HepG2 (cell line): ENCODE data around the gene JAK2. TPM values are rescaled to one million over a fixed set of nuclear protein-coding genes. Genes with fewer than 3 reads are reported as not detected.
A peak's percentile ranks its signal among the peaks of the same experiment; 100 is the strongest.

ENCODE experiments used
- DR1 ChIP-seq: sonication (generic); formaldehyde crosslinking; IDR thresholded peaks from 2 replicates; pipeline ENCODE4 v1.8.0; 2021; ENCODE audit warnings: mild to moderate bottlenecking, missing genetic modification reagents, inconsistent platforms
- EEA1 ChIP-seq: sonication (generic); formaldehyde crosslinking; IDR thresholded peaks from 2 replicates; pipeline ENCODE4 v1.5.1; 2020; ENCODE audit warnings: mild to moderate bottlenecking, missing genetic modification reagents, borderline replicate concordance
- MAFF ChIP-seq: IDR thresholded peaks from 2 replicates; pipeline ENCODE4 v1.6.1; 2011; ENCODE audit warnings: low read depth, low read length, improper control_type of control experiment
- NCOA2 ChIP-seq: sonication (generic); formaldehyde crosslinking; IDR thresholded peaks from 2 replicates; pipeline ENCODE4 v1.8.0; 2022; ENCODE audit warnings: inconsistent platforms
- NCOR1 ChIP-seq: fragments of 200-600 bp; sonication (generic); IDR thresholded peaks from 2 replicates; pipeline ENCODE4 v1.7.0; 2017; ENCODE audit warnings: antibody characterized with exemption, low read length, borderline replicate concordance
- NFKB2 ChIP-seq: sonication (generic); formaldehyde crosslinking; IDR thresholded peaks from 2 replicates; pipeline ENCODE4 v1.4.0; 2020; ENCODE audit warnings: missing genetic modification reagents, borderline replicate concordance
- RARG ChIP-seq: sonication (generic); formaldehyde crosslinking; IDR thresholded peaks from 2 replicates; pipeline ENCODE4 v1.4.0; 2020; ENCODE audit warnings: low read depth, mild to moderate bottlenecking, missing genetic modification reagents
- SNAPC2 ChIP-seq: sonication (generic); formaldehyde crosslinking; IDR thresholded peaks from 2 replicates; pipeline ENCODE4 v1.8.1; 2022; ENCODE audit warnings: mild to moderate bottlenecking, missing genetic modification reagents
- TCF7 ChIP-seq: sonication (generic); IDR thresholded peaks from 2 replicates; pipeline ENCODE4 v1.6.1; 2016; ENCODE audit warnings: antibody characterized with exemption, low read depth
- ZBTB38 ChIP-seq: sonication (generic); formaldehyde crosslinking; IDR thresholded peaks from 2 replicates; pipeline ENCODE4 v1.5.1; 2020; ENCODE audit warnings: mild to moderate bottlenecking, missing genetic modification reagents
- ZNF251 ChIP-seq: sonication (generic); formaldehyde crosslinking; IDR thresholded peaks from 2 replicates; pipeline ENCODE4 v1.9.0; 2021; ENCODE audit warnings: mild to moderate bottlenecking, missing genetic modification reagents
- ZNF274 ChIP-seq: sonication (generic); formaldehyde crosslinking; IDR thresholded peaks from 2 replicates; pipeline ENCODE4 v1.5.1; 2020; ENCODE audit warnings: mild to moderate bottlenecking, missing genetic modification reagents
- ZNF367 ChIP-seq: sonication (generic); formaldehyde crosslinking; IDR thresholded peaks from 2 replicates; pipeline ENCODE4 v1.4.0; 2020; ENCODE audit warnings: missing genetic modification reagents, borderline replicate concordance
- ZNF432 ChIP-seq: sonication (generic); formaldehyde crosslinking; IDR thresholded peaks from 2 replicates; pipeline ENCODE4 v1.5.0; 2020; ENCODE audit warnings: missing genetic modification reagents, mild to moderate bottlenecking, borderline replicate concordance
- ZNF720 ChIP-seq: sonication (generic); formaldehyde crosslinking; IDR thresholded peaks from 2 replicates; pipeline ENCODE4 v1.4.0; 2020; ENCODE audit warnings: missing genetic modification reagents
- ZNF83 ChIP-seq: sonication (generic); formaldehyde crosslinking; IDR thresholded peaks from 2 replicates; pipeline ENCODE4 v1.4.0; 2020; ENCODE audit warnings: missing genetic modification reagents, mild to moderate bottlenecking, borderline replicate concordance
- ZNF879 ChIP-seq: sonication (generic); formaldehyde crosslinking; IDR thresholded peaks from 2 replicates; pipeline ENCODE4 v1.8.1; 2023; ENCODE audit warnings: missing genetic modification reagents
- polyA plus RNA-seq, 8 experiments: library from polyadenylated mRNA; depleted of rRNA in 3 of 8; stranded (reverse) in 7 of 8; unstranded in 1 of 8; fragments of >200 nt; fragmentation: Illumina TruSeq in 4 of 8; extraction: Trizol in 4 of 8; gene quantifications; 2 replicates each; pipeline versions ENCODE4 v1.2.1 to v1.2.3, GENCODE V29; 2011 to 2016; ENCODE audit warnings: low read depth in 4 of 8, missing spikeins in 1 of 8, mixed read lengths in 1 of 8; ENCODE audit not compliant: insufficient read depth in 1 of 8
- total RNA-seq, 5 experiments: library from RNA; depleted of rRNA; stranded (reverse); fragments of >200 nt; fragmentation: Illumina TruSeq; extraction: Trizol; gene quantifications; 2 replicates each; pipeline ENCODE4 v1.2.3, GENCODE V29; 2016; ENCODE audit warnings: low read depth in 1 of 5
- TF ChIP-seq, protein P1 (sequence below): sonication (generic); formaldehyde crosslinking; IDR thresholded peaks from 2 replicates; pipeline ENCODE4 v1.4.0; 2020; ENCODE audit warnings: missing genetic modification reagents
- TF ChIP-seq, protein P2 (sequence below): sonication (generic); formaldehyde crosslinking; IDR thresholded peaks from 2 replicates; pipeline ENCODE4 v1.4.0; 2020; ENCODE audit warnings: missing genetic modification reagents
- TF ChIP-seq, protein P3 (sequence below): sonication (generic); formaldehyde crosslinking; IDR thresholded peaks from 2 replicates; pipeline ENCODE4 v1.8.0; 2022; ENCODE audit warnings: mild to moderate bottlenecking, missing genetic modification reagents; ENCODE audit not compliant: insufficient replicate concordance

Gene JAK2
- total and polyA plus RNA-seq, 2 of the 13 experiments (the other 11 are each of a cell fraction or from before 2014, with no cell fraction given), result 1.1 to 4.1 TPM

DNA sequence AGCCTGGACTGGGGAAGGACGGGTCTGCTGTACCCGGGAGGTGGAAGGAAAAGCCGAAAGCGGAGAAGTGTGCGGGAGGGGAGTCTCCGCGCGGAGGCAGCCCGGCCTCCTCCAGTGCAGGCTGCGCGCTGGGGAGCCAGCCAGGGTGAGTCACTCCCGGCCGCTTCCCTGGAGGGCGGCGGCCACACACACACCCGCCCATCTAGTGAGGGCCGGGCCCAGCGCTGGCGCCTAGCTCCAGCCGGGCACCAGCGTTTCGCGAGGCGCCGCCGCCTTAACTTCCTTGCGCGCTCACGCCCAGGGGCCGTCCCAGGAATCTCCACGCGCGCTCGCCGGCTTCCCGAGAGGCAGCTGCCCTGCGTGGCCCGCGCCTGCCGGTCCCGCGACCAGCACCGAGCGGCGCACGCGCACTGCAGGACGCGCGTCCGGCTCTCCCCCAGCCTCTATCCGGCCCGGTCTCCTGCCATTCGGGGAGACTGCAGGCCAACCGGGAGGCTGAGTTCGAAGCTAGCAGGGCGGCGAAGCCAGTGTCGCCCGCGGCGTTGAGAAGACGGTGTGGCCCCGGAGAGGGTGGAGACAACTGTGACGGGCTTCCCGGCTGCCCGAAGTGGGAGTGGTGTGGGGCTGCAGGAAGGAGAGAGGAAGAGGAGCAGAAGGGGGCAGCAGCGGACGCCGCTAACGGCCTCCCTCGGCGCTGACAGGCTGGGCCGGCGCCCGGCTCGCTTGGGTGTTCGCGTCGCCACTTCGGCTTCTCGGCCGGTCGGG, at the start of gene JAK2 (continued):
- TF ChIP-seq, protein P1, sequence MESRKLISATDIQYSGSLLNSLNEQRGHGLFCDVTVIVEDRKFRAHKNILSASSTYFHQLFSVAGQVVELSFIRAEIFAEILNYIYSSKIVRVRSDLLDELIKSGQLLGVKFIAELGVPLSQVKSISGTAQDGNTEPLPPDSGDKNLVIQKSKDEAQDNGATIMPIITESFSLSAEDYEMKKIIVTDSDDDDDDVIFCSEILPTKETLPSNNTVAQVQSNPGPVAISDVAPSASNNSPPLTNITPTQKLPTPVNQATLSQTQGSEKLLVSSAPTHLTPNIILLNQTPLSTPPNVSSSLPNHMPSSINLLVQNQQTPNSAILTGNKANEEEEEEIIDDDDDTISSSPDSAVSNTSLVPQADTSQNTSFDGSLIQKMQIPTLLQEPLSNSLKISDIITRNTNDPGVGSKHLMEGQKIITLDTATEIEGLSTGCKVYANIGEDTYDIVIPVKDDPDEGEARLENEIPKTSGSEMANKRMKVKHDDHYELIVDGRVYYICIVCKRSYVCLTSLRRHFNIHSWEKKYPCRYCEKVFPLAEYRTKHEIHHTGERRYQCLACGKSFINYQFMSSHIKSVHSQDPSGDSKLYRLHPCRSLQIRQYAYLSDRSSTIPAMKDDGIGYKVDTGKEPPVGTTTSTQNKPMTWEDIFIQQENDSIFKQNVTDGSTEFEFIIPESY (CRISPR knock-in tag), result no peak
- TF ChIP-seq NCOA2 (CRISPR knock-in tag), result peak; percentile 19; the same call in 1 of the 2 replicates
- TF ChIP-seq ZNF720, result no peak
- TF ChIP-seq ZBTB38 (CRISPR knock-in tag), result peak; percentile 54; the same call in 1 of the 2 replicates
- TF ChIP-seq ZNF432 (CRISPR knock-in tag), result no peak
- TF ChIP-seq ZNF367 (CRISPR knock-in tag), result peak; percentile 68; the same call in 1 of the 2 replicates
- TF ChIP-seq SNAPC2 (CRISPR knock-in tag), result peak; percentile 66; the same call in 1 of the 2 replicates
- TF ChIP-seq DR1 (CRISPR knock-in tag), result peak; percentile 41; the same call in 1 of the 2 replicates
- no peak for TF ChIP-seq TCF7
- no peak for TF ChIP-seq MAFF
- TF ChIP-seq EEA1 (CRISPR knock-in tag), result peak; percentile 42; the same call in 1 of the 2 replicates
- TF ChIP-seq, protein P2, sequence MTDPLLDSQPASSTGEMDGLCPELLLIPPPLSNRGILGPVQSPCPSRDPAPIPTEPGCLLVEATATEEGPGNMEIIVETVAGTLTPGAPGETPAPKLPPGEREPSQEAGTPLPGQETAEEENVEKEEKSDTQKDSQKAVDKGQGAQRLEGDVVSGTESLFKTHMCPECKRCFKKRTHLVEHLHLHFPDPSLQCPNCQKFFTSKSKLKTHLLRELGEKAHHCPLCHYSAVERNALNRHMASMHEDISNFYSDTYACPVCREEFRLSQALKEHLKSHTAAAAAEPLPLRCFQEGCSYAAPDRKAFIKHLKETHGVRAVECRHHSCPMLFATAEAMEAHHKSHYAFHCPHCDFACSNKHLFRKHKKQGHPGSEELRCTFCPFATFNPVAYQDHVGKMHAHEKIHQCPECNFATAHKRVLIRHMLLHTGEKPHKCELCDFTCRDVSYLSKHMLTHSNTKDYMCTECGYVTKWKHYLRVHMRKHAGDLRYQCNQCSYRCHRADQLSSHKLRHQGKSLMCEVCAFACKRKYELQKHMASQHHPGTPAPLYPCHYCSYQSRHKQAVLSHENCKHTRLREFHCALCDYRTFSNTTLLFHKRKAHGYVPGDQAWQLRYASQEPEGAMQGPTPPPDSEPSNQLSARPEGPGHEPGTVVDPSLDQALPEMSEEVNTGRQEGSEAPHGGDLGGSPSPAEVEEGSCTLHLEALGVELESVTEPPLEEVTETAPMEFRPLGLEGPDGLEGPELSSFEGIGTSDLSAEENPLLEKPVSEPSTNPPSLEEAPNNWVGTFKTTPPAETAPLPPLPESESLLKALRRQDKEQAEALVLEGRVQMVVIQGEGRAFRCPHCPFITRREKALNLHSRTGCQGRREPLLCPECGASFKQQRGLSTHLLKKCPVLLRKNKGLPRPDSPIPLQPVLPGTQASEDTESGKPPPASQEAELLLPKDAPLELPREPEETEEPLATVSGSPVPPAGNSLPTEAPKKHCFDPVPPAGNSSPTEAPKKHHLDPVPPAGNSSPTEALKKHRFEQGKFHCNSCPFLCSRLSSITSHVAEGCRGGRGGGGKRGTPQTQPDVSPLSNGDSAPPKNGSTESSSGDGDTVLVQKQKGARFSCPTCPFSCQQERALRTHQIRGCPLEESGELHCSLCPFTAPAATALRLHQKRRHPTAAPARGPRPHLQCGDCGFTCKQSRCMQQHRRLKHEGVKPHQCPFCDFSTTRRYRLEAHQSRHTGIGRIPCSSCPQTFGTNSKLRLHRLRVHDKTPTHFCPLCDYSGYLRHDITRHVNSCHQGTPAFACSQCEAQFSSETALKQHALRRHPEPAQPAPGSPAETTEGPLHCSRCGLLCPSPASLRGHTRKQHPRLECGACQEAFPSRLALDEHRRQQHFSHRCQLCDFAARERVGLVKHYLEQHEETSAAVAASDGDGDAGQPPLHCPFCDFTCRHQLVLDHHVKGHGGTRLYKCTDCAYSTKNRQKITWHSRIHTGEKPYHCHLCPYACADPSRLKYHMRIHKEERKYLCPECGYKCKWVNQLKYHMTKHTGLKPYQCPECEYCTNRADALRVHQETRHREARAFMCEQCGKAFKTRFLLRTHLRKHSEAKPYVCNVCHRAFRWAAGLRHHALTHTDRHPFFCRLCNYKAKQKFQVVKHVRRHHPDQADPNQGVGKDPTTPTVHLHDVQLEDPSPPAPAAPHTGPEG (CRISPR knock-in tag), result peak; percentile 79; the same call in 1 of the 2 replicates
- 0 out of 2 replicates have a peak, but pooled peaks have one; percentile 86 for TF ChIP-seq ZNF879 (CRISPR knock-in tag)
- peak; percentile 67; the same call in 1 of the 2 replicates for TF ChIP-seq ZNF274 (CRISPR knock-in tag)
- no peak for TF ChIP-seq RARG (CRISPR knock-in tag)
- no peak for TF ChIP-seq ZNF251 (CRISPR knock-in tag)
- TF ChIP-seq ZNF83 (CRISPR knock-in tag), result 0 out of 2 replicates have a peak, but pooled peaks have one; percentile 59
- TF ChIP-seq, protein P3, sequence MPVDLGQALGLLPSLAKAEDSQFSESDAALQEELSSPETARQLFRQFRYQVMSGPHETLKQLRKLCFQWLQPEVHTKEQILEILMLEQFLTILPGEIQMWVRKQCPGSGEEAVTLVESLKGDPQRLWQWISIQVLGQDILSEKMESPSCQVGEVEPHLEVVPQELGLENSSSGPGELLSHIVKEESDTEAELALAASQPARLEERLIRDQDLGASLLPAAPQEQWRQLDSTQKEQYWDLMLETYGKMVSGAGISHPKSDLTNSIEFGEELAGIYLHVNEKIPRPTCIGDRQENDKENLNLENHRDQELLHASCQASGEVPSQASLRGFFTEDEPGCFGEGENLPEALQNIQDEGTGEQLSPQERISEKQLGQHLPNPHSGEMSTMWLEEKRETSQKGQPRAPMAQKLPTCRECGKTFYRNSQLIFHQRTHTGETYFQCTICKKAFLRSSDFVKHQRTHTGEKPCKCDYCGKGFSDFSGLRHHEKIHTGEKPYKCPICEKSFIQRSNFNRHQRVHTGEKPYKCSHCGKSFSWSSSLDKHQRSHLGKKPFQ (CRISPR knock-in tag), result peak; percentile 44
- TF ChIP-seq NCOR1, result no peak
- TF ChIP-seq NFKB2, result peak; percentile 86; the same call in 1 of the 2 replicates
